GM19023 (cell line): Measurements from ENCODE around the gene UBE2B.
A peak's percentile ranks its signal among the peaks of the same experiment; 100 is the strongest.
"Not testable (repeated sequence)": the region's sequence is repeated elsewhere in the genome, so short reads cannot be mapped to it uniquely, and the experiment has no call there.

Experiments used
- ATAC-seq: cut with Tn5 transposase; IDR thresholded peaks from one replicate; pipeline ENCODE4 v1.9.1; 2021; ENCODE audit warnings: mild to moderate bottlenecking, moderate library complexity; ENCODE audit not compliant: unreplicated experiment

Gene UBE2B

DNA sequence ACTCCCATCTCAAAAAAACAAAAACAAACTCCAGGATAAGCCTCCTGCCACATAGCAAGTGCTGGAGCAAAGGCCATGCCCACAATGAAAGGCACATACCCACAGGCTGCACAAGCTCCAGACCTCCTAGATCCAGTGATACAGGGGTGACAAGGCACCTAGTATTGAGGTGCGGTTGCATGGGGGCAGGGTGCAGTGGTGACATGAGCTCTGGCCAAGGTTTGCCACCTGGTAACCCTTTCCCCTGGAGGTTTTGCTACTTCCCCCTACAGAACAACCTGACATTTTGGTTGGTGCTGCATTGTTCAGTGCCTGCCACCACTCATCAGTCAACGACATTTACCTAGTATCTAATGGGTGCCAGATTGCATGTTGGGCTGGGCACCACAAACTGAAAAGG lies 25.8 kb downstream of the UBE2B start:
- no peak for ATAC-seq

DNA sequence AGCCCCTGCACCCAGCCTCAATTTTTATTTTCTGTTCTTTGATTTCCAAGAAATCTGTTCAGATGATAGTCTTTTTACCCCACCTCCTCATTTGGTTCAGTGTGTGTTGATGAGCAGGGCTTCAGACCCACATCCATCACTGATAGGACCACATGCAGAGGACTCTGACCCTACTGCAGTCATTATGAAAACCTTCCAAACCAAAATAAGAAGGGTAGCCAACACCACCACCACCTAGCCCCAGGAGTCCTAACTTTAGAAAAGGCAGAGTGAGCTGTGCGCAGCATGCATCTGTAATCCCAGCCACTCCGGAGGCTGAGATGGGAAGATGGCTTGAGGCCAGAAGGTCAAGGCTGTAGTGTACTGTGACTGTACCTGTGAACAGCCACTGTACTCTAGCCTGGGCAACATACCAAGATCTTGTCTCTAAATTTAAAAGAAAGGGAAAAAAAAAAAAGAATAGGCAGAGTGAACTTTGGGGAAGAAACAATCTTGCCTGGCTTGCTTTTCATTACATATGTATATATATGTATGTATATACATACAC lies 27.3 kb downstream of the UBE2B start:
- no peak for ATAC-seq

DNA sequence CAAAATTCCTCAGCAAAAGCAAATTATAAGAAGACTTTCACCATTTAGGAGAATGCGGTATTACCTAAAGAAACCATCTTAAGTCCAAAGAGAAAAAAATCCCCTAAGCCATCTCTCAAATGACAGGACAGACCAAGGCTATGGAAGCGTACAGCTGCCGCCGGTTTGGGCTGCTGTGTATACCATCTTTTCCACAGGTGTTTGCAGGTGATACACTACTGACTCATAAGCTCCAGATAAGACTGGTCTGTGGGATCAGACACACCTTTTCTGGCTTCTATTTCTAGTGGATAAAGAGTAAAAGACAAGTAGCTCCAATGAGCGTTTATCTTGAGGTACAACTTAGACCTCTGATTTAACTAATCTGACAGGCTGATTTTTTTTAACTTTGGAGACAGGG lies 32.6 kb downstream of the UBE2B start:
- ATAC-seq: no peak

DNA sequence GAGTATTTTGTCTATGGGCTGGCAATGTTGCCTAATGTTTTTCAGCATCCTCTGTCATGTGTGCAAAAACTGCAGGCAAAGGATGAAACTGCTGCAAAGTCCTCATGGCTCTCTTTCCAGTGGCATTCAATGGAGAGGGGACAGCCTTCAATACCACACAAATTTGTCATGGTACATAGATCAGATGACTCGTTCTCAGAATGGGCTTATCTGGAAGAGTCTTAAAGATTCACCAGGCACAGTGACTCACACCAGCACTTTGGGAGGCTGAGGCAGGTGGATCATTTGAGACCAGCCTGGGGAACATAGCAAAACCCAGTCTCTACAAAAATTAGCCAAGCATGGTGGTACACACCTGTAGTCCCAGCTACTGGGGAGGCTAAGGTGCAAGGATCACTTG lies 35.0 kb downstream of the UBE2B start:
- ATAC-seq: no peak

DNA sequence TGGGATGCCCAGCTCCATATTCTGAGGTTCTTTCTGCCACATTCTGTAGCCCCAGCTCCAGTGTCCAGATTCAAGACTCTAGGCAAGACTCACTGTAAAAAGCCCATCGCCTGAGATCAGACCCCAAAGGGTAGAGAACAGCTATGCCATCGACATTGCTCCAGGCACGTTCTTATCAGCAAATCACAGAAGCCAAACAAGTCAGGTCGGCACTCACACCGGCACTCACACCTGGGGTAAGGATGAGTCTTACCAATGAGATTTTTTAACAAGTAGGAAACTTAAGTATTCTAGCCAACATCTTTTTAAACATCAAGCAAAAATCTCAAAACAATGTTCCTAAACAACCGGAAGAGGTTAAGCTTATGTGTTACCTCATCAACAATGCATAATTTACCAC lies 38.0 kb downstream of the UBE2B start:
- no peak for ATAC-seq

DNA sequence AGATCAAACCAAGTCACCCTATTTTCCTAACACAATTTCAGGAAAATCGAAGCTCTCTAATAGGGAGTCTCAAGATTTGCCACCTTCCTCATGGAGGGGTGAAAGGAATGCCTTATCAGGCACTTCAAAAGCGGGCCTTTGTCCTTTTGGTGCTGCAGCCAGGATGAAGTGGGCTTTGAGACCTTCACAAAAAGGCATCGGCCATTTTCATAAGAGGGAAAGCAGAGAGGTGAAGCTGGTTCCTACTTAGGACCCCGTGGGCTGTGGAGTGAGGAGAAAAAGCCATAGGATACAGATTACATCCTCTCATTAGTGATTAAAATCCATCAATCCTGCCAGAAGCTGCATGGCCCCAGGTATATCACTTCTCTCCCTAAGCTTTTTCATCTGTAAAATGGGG lies 39.5 kb downstream of the UBE2B start:
- ATAC-seq: no peak

DNA sequence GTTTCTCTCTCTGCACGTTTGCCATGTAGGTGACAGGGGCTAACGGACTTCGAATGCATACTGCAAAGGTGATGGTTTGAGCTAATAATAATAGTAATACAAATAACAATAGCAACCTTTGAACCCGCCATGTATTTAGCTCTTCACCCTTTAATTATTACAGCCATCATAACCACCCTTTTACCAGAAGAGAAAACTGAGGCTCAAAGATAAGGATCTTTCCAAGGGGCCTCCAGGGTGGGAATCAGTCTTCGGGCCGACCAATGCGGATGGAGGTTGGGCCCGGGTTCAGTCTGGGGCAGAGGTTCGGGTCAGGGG lies 39.8 kb downstream of the UBE2B start:
- ATAC-seq: no peak

DNA sequence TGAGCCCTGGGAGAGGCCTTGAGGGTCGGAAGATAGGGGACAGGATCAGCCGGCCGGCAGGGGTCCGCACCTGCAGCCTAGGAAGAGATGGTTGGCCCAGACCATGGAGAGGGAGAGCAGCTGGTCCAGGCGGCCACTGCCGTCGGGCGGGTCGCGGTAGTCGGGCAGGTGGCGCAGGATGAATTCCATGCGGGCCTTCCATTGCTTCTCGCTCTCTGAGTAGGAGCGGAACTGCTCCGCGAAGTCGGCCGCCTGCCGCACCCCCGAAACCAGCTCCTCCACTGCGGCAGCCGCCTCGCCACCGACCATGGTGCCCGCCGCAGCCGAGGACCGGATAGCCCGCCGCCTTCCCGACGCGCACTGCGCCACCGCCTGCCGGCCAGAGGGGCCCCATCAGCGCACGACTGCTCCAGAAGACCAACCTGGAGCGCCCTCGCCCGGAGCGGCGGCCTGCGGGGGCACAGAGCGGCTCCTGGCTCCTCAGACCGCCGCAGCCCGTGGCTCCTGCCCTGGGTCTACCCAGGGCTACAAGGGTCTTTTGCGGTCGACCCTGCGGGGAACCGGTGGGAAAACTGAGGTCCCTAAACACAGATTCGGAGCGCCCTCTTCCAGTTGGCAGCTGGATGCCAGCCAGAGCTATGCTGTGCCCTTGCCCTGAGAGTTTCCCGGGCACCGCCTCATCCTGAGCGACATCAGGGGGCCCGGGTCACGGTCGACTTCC lies 40.3 kb downstream of the UBE2B start, which contains the start of gene CDKN2AIPNL:
TSS of gene CDKN2AIPNL (minus strand) at position 336 of the 721 bp plus-strand sequence. CDS start at position 309, 27 bp downstream.
- ATAC-seq: peak; percentile 95

DNA sequence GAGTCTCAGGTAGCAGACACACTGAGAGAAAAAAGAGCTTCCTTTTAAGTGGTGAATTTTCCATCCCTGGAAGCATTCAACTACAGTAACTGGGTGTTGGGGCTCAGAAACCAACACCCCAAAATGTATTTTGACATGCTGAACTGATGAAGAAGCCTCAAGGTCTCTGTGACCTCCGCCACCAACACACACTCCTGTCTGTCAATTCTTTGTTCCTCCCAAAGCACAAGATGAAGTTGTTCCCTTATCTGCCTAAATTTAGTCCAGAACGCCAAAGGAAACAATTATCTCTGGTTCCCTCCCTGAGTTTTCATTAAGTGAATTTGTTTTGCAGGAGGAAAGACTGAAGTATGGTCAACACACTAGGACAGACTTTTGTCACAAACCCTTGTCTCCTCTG lies 41.7 kb downstream of the UBE2B start:
- no peak for ATAC-seq

DNA sequence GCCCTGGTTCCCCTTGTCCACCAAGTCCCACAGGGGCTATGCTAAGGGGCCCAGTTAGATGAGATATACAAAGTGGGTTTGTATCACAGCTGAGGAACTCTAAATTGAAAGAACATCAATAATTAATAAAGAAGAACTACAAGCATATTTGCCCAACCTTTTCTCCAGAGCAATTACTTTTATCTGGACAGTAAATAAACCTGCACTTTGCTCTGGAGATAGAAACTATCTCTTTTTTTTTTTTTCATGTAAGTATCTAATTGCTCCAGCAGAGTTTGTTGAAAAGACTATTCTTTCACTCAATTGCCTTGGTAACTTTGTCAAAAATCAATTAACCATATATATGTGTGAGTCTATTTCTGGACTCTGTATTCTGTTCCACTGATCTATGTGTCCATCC lies 46.3 kb downstream of the UBE2B start:
- no peak for ATAC-seq

DNA sequence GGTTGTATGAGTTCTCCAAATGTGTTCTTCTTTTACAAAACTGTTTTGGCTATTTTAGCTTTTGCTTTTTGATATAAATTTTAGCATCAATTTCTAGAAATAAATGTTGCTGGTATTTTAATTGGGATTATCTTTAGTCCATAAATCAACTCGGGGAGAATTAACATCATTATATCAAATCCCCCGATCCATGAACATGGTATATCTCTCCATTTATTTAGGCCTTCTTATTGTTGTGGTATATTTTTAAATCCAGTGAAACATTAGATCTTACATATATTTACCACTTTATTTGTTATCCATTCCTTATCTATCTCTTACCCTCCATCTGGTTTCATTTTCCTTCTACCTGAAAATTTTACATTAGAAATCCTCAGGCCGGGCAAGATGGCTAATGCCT lies 47.6 kb downstream of the UBE2B start:
- ATAC-seq: no peak

DNA sequence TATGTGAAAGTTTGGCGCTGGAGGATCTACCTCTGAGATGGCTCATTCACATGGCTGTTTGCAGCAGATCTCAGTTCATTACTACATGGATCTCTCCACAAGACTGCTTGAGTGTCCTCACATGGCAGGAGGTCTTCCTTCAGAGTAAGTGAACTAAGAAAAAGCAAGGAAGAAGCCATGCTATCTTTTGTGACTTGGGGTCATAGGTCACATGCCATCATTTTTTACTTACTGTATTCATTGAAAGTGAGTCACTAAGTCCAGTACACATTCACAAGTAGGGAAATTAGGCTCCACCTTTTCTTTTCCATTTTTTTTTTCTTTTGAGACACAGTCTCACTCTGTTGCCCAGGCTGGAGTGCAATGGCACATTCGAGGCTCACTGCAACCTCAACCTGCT lies 49.0 kb downstream of the UBE2B start:
- no peak for ATAC-seq

DNA sequence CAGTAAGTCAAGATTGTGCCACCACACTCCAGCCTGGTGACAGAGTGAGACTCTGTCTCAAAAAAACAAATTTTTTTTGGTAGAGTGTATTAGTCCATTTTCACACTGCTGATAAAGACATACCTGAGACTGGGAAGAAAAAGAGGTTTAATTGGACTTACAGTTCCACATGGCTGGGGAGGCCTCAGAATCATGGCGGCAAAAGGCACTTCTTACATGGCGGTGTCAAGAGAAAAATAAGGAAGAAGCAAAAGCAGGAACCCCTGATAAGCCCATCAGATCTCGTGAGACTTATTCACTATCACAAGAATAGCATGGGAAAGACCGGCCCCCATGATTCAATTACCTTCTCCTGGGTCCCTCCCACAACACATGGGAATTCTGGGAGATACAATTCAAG lies 49.7 kb downstream of the UBE2B start:
- ATAC-seq: not testable (repeated sequence)

DNA sequence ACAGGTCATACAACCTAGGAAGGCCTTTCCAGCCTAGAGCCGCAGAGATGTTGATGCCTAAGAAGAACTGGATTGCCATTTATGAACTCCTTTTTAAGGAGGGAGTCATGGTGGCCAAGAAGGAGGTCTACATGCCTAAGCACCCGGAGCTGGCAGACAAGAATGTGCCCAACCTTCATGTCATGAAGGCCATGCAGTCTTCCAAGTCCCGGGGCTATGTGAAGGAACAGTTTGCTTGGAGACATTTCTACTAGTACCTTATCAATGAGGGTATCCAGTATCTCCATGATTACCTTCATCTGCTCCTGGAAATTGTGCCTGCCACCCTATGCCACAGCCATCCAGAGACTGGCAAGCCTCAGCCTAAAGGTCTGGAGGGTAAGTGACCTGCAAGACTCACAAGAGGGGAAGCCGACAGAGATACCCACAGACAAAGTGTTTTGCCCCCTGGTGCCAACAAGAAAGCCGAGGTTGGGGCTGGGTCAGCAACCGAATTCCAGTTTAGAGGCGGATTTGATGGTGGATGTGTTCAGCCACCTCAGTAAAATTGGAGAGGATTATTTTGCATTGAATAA lies 51.5 kb downstream of the UBE2B start:
- ATAC-seq: no peak

DNA sequence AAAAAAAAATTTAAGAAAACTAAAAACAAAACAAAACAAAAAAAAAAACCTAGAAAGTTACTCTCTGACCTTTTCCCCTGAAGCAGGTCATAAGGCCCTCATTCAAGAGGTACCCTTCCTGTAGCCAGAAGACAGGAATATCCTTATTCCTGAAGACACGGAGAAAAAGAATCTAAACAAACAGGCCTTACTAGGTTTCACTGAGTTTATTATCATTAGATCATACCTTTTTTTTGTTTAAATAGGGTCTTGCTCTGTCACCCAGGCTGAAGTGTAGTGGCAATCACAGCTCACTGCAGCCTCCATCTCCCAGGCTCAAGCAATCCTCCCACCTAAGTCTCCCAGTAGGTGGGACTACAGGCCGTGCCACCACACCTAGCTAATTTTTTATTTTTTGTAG lies 52.0 kb downstream of the UBE2B start:
- ATAC-seq: no peak

DNA sequence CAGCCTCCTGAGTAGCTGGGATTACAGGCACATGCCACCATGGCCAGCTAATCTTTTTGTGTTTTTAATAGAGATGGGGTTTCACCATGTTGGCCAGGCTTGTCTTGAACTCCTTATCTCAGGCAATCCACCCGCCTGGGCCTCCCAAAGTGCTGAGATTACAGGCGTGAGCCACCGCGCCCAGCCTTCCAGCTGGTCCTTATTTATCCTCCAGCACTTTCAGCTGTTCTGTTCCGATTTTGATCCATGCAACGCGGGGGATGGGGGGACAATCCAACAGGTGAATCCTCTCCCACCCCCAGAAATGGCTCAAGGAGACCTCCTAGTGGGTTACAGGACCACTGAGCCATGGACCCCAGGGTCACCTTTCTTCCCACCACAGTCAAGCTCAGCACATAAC lies 55.0 kb downstream of the UBE2B start:
- no peak for ATAC-seq

DNA sequence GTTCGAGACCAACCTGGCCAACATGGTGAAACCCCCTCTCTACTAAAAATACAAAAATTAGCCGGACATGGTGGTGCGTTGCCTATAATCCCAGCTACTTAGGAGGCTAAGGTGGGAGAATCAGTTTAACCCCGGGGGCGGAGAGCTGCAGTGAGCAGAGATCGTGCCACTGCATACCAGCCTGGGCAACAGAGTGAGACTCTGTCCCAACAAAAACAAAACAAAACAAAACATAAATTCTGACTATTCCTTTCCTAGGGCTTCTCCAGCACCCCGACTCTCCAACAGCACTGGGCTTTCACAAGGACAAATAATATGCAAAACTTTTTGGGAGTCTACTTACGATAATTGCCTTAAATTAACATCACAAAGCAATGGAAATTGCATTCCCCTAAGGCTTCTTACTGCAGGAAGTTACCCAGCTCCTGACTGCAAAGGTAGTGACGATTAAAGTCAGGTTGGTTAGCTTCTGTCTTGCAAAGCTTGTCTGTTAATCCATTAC lies 56.2 kb downstream of the UBE2B start:
- ATAC-seq: no peak

DNA sequence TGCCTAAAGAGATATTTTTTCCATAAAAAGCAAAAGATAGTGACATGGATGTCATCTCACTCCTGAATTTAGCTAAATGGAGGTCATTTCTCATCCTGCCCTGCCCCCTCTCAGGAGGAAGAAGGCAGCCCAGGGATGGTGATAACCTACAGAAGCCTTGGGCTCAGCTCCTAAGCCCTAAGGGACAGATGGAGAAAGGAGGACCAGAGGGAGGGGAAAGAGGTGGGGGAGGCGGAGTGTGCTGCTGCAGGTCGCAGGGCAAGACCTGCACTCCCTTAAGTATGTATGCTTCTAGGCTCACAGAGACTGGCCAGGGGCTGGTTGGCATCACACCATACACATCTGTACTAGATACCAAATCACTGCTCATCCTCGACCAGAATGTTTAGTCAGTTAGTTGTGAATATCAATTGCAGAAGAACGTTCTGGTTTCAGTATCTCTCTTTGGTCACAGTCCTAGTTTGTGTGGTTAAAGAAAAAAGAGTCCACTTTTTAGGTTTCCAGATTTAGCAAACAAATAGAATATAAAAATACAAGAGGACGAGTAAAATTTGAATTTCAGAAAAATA lies 58.7 kb downstream of the UBE2B start:
- ATAC-seq: no peak

DNA sequence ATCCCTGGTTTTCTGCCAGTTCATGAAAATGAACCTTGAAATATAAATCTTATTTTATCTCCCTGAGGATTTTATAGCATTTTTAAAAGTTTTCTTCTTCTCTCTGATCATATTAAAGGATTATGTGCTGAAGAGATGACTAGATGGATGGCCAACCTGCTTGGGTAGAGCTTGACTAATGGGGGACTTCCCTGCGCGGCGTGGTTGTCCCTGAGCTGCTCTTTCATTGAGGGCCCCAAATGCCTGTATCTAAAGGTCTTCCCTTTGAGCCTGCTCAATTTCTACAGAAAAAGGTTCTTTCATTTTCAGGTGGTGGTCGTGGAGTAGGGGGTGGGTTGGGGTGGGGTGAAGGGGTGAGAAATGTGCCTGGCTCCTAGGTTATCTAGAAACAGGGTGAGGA lies 60.8 kb downstream of the UBE2B start:
- ATAC-seq: no peak

DNA sequence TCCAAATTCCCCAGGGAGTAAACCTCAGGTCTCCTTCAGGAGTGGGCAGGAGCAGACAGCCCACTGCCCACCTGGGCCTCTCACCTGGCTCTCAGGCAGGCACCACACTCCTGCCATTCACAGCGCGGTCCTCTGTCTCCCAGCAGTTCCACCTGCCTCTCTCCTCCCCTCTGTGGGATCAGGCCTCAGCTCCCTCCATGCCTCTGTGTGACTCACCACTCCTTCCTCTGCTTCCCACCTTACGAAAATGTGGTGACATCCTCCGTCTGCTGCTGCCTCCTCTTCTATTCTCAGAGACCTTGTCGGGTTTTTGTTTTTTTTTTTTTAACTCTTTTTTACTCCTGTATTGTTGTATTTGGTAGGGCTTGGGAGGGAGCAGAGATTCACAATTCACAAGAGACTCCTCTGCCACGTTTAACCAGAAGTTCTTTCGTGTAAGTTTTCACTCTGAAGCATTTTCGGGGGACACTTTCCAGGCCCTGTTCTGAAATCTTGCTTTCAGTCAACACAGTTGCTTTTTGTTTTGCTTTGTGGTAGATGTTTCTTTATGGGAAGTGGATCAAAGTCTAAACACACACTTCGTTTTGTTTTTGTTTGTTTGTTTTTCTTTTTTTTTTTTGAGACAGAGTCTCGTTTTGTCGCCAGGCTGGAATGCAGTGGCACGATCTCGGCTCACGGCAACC lies 61.4 kb downstream of the UBE2B start:
- ATAC-seq: no peak

DNA sequence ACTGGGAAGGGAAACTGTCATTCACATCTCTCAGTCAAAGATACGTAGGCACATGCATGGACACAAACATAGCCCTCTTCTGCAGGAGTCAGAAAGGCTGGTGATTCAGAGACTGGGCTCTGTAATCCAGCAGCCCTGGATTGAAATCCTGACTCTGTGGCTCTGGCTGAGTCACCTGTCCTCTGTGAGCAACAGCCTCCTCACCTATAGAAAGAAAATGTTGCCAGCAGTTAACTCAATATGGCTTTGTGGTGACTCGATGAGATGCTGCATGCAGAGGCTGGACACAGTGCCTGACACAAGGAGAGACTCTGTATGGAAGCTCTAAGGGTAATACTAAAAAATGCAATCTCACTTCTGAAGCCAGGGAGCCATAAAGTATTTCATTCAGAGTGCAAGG lies 64.2 kb downstream of the UBE2B start:
- ATAC-seq: no peak
